Measurements from ENCODE around the gene CAMSAP1. TPM values are rescaled to one million over a fixed set of nuclear protein-coding genes. Genes with fewer than 3 reads are reported as not detected.

CAMSAP1 gene
- total RNA-seq, 1 experiment from 2014 or later: 22.6 TPM

DNA sequence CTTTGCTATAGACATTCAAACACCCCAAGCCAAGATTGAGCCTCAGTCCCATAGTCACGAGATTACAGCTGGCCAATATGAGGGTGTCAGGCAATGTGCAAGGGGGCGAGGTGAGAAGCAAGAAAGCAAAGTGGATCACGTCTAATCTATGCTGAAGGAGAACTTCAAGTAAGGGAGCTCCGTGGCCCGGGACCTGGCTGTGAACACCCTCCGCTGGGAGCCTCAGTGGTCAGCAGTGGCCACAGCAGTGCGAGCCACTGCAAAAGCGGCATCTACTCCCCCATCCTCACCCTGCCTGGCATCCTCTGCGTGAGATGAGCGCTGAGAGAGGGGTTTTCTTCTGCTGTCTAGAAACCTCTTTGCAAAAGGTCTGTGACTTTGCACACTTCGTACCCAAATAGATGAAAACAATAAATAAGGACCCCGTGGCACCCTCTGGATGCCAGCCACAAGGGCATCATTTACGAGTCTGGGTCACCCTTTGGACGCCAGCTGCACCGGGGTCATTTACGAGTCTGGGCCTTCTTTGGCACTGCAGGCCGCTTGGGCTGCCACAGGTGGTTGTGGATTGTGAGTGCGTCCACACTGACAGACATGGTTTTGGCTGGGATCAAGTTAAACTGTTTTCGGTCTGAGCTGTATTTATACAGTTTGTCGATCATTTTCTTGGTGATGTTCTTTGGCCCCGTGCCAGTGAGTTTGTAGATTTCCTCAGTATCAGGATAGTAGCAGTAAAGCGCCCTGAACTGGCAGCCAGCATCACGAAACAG is 96.4 kb downstream of the CAMSAP1 start:
- no peak for DNase-seq (ENCODE audit: low read depth)
- in situ Hi-C loops (cut with HindIII; ENCODE audit: low pct_unique_long_range_greater_than_20kb, low sequenced_read_pairs): no loop called here

DNA sequence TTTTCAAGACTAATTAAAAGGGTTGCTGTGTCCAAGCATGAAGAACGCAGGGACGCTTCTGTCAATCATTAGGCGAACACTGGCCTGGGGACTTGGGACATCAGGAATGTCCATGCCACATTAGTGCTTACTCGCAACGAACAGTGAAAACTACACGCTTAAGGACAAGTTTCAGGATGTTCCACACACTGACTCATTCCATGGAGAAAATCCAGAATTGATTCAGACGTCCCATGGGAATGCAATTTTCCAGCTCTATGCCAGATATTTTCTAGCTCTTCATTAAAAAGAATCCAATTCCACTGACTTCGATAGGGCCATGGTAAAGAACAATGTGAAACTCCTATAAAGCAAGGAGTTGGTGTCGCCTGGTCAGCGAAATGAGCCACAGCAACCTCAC is 98.2 kb downstream of the CAMSAP1 start:
- no peak for DNase-seq (ENCODE audit: low read depth)
- in situ Hi-C loops (cut with HindIII; ENCODE audit: low pct_unique_long_range_greater_than_20kb, low sequenced_read_pairs): no loop called here

DNA sequence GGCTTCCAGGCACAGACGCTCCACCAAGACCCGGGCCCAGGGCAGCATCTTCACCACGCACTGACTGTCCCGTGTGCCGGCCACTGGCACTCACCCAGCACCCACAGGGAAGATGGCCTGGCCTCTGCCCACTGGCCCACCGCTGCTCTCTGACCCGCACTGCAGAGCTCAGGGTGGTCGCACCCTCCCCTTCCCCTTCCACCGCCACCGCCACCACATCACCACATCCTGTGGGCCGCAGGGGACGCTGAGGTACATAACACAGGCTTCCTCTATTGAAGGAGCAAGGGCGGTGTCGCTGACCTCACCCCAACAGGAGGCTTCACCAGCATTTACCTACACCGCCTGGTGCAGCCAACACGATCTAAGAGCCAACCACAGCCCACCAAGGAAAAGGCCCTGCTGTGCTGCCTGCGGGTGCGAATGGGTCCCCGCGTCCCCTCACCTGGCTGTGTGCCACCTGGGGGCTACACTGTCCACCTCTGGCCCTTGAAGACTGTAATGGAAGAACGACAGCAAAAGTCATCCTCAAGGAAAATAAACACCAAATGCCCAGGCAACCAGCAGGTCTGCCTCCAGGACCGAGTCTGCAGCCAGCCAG is 101.8 kb downstream of the CAMSAP1 start:
- in situ Hi-C loops (cut with HindIII; ENCODE audit: low pct_unique_long_range_greater_than_20kb, low sequenced_read_pairs): no loop called here
- no peak for DNase-seq (ENCODE audit: low read depth)

DNA sequence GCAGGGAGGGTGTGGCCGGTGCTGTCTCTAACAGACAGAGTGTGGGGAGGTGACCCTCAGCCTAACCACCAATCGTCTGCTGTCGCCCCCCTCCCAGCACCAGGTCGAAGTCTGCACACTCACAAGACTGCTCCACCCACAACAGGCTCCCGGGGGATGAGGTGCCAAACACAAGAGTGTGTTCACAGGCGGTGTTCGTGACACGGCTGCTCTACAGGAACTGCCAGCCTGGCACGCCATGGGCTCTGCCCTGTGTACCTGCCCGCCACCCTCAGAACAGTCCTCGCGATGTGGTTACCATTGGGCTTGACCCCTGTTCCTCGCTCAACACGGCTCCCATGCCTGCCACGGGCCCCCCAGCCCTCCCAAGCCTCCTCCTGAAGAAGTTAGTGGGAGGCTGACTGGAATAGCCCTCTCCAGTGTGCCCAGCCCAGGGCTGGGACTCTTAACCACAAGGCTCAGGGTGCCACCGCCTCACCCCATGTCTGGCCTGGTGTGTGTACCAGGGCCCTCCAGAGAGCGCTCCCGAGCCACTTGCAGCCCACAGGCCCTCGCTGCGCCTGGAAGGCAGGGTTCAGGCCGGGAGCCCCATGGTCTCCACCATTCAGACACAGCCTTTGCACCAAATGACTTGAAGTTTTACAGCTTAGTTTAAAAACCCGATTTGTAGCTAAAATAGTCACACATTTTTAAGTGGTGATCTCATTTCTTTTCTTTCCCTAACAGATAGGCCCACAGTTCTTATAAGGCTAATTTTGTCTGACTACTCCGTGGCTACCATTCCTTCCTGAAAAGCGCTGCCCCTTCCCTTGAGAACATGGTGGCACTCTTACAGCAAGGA is 102.5 kb downstream of the CAMSAP1 start:
- DNase-seq (ENCODE audit: low read depth): no peak
- in situ Hi-C loops (cut with HindIII; ENCODE audit: low pct_unique_long_range_greater_than_20kb, low sequenced_read_pairs): no loop called here

DNA sequence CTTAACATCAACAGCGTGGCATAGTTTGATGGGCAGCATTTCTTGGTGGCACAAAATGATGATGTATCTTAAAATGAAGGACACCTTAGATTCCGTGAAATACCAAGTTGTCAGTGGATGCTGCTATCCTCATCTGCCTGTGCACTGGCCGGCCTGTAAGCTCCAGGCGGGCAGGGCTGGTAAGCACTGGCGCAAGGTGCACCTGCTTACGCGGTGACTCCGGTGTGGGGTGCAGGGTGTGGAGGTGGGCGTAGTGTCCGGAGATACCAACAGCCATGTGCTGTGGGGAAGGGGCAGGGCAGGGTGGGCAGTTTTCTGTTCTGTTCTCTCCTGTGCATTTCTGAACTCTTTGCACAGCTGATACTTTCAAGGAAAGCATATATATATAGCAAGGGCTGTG is 103.9 kb downstream of the CAMSAP1 start:
- in situ Hi-C loops (cut with HindIII; ENCODE audit: low pct_unique_long_range_greater_than_20kb, low sequenced_read_pairs): no loop called here
- no peak for DNase-seq (ENCODE audit: low read depth)

DNA sequence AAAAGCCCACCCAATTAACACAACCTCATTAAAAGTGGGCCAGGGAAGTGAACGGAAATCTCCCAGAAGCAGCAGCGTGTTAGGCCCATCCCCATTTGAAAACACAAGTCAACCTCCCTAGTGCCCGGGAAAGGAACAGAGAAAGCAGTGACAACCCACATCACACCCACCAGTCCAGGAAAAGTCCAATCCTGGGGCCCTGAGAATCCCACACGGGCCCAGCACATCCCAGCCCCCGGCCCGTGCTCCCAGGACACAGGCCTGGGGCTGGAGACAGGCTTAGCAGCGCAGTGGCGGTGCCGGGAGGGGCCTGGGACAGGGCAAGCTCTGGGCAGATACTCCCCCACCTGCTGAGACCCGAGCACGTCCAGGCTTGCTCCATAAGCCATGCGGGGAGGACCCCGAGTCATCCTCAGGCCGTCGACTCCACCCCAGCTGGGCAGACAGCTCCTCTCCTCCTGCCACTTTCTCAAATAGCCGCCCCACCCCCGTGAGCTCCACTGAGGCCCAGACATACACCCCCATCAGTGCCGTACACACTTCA is 104.4 kb downstream of the CAMSAP1 start:
- in situ Hi-C loops (cut with HindIII; ENCODE audit: low pct_unique_long_range_greater_than_20kb, low sequenced_read_pairs): no loop called here
- DNase-seq (ENCODE audit: low read depth): no peak

DNA sequence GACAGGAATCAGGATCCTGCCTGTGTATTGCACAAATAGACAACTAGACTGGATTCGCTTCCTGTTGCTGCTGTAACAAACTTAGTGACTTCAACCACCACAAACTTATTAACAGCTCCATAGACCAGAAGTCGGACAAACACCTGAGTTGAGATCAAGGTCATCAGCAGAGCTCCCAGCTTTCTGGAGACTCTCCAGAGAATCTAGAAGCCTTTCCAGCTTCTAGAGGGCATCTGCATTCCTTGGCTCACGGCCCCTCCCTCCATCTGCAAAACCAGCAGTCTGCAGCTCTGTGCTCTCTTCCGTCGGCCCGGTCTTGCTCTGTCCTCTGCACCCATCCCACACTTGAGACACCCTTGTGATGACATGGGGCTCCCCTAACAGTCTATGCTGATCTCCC is 106.3 kb downstream of the CAMSAP1 start:
- no peak for DNase-seq (ENCODE audit: low read depth)
- in situ Hi-C loops (cut with HindIII; ENCODE audit: low pct_unique_long_range_greater_than_20kb, low sequenced_read_pairs): no loop called here

DNA sequence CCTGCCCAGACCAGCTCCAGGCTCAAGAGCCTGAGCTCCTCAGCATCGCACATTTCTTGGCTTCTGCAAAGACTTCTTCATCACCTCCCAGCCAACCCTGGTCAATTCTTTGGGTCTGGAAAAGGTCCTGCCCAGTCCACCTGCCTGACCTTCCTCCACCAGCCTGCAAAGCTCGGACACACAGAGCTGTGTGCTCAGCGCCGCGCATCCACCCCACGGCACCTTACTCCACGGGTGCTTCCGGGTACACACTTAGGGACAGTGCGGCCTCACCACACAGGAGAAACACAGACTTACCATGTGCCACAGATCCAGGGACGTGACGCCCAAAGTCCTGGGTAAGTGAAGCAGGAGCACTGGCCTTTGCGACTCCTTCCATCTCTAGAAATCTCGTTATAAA is 108.1 kb downstream of the CAMSAP1 start:
- in situ Hi-C loops (cut with HindIII; ENCODE audit: low pct_unique_long_range_greater_than_20kb, low sequenced_read_pairs): no loop called here

DNA sequence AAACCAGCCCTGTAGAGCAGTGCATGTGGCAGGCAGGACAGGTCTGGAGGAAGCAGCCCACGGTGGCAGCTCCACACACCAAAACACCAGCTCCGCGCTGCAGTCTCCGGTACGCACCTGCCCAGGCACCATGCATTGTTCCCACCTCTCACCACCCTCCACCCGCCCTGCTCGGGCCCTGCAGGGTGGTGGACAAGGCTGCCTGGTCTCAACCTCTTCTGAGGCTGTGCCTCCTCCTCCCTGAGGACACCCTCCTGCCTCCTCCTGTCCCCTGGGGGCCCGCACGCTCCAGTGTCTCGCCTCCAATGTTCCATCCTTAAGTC is 109.1 kb downstream of the CAMSAP1 start:
- DNase-seq (ENCODE audit: low read depth): no peak
- in situ Hi-C loops (cut with HindIII; ENCODE audit: low pct_unique_long_range_greater_than_20kb, low sequenced_read_pairs): no loop called here

More for the DNA sequence above, 108.1 kb downstream of the CAMSAP1 start:
- DNase-seq (ENCODE audit: low read depth): no peak

DNA sequence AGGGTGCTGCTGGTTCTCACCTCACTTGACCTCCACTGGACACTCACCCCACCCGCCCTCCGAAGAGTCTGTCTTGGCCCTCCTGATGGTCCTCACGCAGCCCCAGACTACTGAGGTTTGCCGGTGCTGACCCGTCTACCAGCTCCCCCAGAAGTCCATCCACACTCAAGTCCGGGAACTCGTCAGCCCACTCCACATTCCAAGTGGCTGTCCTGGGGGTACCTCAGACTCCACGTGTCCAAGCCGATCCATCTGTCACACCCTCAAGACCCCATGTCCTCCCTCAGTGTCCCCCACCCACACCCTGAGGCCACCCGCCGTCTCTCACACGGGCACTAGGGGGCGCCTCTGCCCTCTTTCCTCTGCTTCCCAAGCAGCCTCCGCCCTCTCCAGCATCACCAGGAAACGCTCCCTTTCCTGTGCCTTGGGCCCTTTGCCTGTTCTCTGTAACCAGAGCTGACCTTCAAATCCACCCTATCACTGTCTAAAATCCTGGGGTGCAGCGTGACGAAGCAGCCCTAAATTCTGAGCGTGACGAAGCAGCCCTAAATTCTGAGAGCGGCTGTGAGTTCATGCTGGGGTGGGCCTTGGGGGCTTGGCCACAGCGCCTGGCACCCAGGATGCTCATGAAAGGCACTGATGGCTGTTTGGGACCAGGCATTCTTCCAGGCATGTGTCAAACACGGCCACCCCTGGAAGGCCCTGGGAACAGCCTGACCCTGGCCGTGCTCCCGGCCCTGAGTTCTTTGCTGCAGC is 109.7 kb downstream of the CAMSAP1 start:
- in situ Hi-C loops (cut with HindIII; ENCODE audit: low pct_unique_long_range_greater_than_20kb, low sequenced_read_pairs): no loop called here
- no peak for DNase-seq (ENCODE audit: low read depth)

DNA sequence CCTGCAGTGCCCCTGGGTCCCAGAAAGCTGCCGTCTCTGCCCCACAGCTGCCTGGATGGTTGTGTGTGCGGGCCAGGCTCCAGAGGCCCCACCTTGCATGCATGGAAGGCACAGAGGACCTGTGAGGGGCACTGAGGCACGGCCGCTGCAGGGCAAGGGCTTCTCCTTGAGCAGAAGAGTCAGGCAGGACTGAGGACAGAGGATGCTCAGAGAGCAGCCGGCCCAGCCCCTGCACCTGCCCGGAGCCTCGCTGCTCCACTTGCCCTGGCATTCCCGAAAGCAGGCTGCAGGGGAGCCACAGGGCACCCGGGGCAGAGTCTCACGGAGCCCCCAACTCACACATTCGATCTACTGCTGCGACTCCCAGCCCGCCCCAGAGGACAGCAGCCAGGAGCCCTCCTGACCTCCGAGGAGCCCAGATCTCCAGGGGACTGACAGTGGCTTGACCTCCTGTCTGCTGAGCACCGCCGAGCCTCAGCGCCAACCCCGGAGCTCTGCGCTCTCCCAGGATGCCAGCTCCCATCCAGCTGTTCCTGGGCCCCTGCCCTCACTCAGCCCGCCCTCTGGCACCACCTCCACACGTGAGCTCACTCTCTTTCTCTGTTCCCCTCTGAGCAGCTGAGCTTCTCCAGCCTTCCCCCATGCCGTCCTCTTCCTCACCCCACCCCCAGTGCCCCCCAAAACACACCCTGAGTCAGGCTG is 110.4 kb downstream of the CAMSAP1 start:
- DNase-seq (ENCODE audit: low read depth): no peak
- in situ Hi-C loops (cut with HindIII; ENCODE audit: low pct_unique_long_range_greater_than_20kb, low sequenced_read_pairs): no loop called here

DNA sequence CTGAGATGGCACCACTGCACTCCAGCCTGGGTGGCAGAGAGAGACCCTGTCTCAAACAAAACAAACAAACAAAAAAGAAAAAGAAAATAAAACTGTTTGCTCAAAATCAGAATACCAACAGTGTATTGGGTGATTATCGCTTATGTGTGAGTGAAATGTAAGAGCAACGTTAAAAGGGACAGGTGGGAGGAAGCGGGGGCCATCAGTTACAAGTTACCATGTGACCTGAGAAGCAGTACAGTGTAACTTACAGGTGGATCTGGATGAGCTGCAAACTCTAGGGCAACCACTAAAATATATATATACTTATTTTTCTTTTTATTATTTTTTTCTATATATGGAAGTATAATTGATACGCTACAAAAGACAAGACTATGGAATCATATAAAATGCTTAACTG is 112.0 kb downstream of the CAMSAP1 start:
- in situ Hi-C loops (cut with HindIII; ENCODE audit: low pct_unique_long_range_greater_than_20kb, low sequenced_read_pairs): no loop called here
- DNase-seq (ENCODE audit: low read depth): no peak

DNA sequence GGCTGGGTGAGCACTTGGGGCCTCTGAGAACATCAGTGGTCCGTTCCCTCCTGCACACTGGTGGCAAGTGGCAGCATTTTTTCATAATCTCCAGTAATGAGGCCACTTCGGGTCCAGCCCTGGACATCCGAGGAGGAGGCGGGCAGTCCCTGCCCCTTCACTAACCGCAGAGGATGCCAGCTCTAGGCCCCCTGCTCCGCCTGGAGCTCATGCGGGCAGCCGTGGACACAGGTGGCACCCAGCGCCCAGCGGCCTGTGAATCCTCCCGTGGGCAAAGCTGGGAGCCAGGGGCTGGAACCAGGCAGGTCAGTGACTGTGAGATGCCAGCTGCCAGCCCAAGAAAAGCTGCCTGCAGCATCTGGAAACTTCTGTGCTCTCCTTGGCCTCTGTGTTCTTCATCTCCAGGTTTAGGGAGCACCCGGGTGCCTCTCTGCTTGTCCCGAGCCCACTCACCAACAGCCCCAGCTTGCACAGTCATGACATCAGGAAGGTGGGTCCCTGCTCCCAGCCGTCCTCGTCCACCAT is 112.9 kb downstream of the CAMSAP1 start:
- no peak for DNase-seq (ENCODE audit: low read depth)
- in situ Hi-C loops (cut with HindIII; ENCODE audit: low pct_unique_long_range_greater_than_20kb, low sequenced_read_pairs): no loop called here

DNA sequence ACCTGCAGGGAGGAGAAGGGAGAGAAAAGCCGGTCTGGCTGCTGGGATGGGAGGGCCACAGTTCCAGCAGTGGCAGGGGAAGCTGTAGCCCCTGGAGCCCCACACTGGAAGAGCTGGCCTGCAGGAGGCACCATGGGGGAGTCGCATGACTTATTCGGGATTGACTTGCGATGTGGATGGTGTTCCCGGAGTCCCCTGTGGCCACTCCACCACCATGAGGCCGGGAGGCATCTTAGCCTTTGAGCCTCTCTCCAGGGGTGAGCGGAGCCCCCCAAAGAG is 113.3 kb downstream of the CAMSAP1 start:
- DNase-seq (ENCODE audit: low read depth): no peak
- in situ Hi-C loops (cut with HindIII; ENCODE audit: low pct_unique_long_range_greater_than_20kb, low sequenced_read_pairs): no loop called here

DNA sequence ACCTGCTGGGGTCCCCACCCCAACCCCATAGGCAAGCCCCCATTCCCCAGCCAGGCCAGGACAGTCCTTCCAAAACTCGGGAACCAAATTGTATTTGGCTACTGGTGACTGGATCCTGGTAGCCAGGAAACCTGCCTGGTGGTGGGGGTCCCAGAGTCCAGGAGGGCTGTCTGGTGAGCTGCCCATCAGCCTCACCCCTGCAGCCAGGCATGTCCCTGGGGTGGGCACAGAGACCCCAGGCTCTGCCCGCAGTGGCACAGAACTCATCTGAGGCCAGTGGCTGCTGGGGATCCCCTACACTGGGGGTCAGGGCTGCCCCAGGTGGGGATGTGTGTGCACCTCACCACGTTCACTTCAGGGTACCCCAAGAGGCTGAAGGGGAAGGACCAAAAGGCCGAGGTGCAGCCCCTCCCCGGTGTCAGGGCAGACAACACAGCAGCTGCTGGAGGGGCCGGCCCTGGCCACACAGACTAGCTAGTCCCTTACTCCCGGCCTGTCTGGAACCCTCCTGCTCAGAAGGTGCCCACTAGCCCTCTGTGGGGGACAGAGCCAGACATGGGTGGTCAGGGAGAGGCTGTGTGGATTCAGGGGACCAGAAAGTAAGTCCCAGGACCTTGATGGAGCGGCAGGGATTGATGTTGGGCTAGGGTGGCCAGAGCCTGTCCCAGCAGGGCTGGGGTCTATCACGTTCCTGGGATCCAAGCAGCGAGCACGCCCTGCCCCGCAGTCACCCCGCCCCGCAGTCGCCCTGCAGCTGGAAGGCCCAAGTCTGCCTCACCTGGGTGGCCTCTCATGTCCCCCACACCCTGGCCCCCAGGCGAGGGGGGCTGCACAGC is 113.9 kb downstream of the CAMSAP1 start:
- DNase-seq (ENCODE audit: low read depth): no peak
- in situ Hi-C loops (cut with HindIII; ENCODE audit: low pct_unique_long_range_greater_than_20kb, low sequenced_read_pairs): no loop called here

DNA sequence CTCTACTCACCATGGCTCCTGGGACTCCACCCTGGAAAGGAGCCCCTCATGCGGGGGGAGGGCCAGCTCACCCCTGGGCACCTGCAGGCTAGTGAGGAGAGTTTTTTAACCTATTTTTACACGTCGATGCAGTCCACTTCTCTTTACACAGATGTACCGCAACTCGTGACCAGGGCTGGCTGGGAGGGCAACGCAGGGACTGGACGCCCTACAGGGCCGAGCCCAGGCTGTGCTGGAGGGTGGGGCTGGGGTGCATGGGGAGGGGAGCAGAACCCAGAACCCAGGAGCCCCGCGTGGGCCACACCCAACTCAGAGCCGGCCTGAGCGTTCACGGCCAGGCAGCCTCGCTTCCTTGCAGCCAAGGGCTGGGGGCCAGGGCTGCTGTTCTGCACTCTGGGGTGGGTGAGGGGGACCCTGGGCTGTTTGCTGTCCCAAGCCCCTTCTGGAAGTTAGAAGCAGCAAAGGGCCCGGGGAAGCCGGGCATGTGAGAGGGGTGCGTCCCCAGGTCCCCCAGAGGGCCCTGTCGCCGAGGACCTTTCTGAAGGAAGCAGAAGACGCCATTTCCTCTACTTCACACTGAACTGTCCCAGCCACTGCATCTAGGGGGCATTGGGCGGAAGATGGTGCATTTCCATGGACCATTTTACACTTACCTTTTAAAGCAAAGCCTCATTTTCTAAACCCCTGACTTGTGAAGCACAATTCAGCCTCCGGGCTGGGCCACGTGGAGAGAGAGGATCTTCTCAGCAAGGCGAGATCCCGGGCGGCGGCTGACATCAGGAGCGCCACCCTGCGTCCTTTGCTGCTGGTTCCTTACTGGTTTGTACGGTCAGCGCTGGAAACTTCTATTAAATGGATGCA is 114.8 kb downstream of the CAMSAP1 start:
- in situ Hi-C loops (cut with HindIII; ENCODE audit: low pct_unique_long_range_greater_than_20kb, low sequenced_read_pairs): no loop called here
- no peak for DNase-seq (ENCODE audit: low read depth)
